ENCODE measurements around the gene MINDY4B.

- TF ChIP-seq, protein P1, sequence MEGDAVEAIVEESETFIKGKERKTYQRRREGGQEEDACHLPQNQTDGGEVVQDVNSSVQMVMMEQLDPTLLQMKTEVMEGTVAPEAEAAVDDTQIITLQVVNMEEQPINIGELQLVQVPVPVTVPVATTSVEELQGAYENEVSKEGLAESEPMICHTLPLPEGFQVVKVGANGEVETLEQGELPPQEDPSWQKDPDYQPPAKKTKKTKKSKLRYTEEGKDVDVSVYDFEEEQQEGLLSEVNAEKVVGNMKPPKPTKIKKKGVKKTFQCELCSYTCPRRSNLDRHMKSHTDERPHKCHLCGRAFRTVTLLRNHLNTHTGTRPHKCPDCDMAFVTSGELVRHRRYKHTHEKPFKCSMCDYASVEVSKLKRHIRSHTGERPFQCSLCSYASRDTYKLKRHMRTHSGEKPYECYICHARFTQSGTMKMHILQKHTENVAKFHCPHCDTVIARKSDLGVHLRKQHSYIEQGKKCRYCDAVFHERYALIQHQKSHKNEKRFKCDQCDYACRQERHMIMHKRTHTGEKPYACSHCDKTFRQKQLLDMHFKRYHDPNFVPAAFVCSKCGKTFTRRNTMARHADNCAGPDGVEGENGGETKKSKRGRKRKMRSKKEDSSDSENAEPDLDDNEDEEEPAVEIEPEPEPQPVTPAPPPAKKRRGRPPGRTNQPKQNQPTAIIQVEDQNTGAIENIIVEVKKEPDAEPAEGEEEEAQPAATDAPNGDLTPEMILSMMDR (conservative IDR thresholded peaks at IDR 0.05; ENCODE audit: low read depth, low read length), result no peak
- TF ChIP-seq RFX5 (IDR thresholded peaks at IDR 0.05; ENCODE audit: low read depth, low read length), result no peak
- no peak for TF ChIP-seq BHLHE40 (IDR thresholded peaks at IDR 0.05; ENCODE audit: low read depth, low read length)
- TF ChIP-seq POLR2A (IDR thresholded peaks at IDR 0.05; ENCODE audit: low read depth, low read length), result no peak
- TF ChIP-seq CHD1 (IDR thresholded peaks at IDR 0.05; ENCODE audit: low read depth, low read length), result no peak
- no peak for TF ChIP-seq RCOR1 (IDR thresholded peaks at IDR 0.05; ENCODE audit: insufficient replicate concordance, low read length)
- TF ChIP-seq RAD21 (IDR thresholded peaks at IDR 0.05; ENCODE audit: low read length), result no peak
- TF ChIP-seq CEBPB (IDR thresholded peaks at IDR 0.05; ENCODE audit: low read depth, low read length), result no peak
These were observed 3.4 kb downstream of the MINDY4B start for GRCh38 chr3:150901793-150902192.
